OCI-LY1 (cell line): ENCODE measurements around the gene PCSK4.

ENCODE experiments used
- CTCF ChIP-seq: fragments of 200-600 bp; sonication (generic), shearing (Covaris generic); IDR thresholded peaks from 2 replicates; pipeline ENCODE4 v1.5.1; 2017; ENCODE audit warnings: mild to moderate bottlenecking, antibody characterized with exemption, low read length, moderate library complexity, mixed read lengths
- EZH2 ChIP-seq: fragments of 200-600 bp; sonication (generic), shearing (Covaris generic); IDR thresholded peaks from 2 replicates; pipeline ENCODE4 v1.8.0; 2017; ENCODE audit warnings: borderline replicate concordance, mixed run types, mild to moderate bottlenecking, antibody characterized with exemption, low read length, moderate library complexity, mixed read lengths

DNA sequence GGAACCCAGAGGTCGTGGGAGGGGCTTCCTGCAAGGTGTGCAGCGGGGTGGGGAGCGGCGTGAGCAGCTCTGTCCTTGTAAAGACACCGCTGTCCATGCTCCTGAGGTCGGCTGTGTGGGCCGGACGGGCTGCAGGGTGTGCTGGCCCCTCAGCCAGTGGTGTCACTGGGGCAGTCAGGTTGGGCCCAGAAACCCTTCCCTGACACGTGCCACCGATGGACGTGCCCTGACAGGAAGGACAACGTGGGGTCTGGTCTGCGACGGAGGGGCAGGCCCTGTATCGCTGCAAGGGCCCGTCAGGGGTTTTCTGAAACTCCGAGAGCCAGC is 56.1 kb downstream of the PCSK4 start:
- TF ChIP-seq EZH2 (no peak), CTCF (no peak)
